HG02938 (cell line): Measurements from ENCODE around the gene CGNL1.

ENCODE experiments used
- ATAC-seq: cut with Tn5 transposase; IDR thresholded peaks from one replicate; pipeline ENCODE4 v1.9.1; 2021; ENCODE audit warnings: mild to moderate bottlenecking, moderate library complexity; ENCODE audit not compliant: unreplicated experiment

Gene CGNL1

DNA sequence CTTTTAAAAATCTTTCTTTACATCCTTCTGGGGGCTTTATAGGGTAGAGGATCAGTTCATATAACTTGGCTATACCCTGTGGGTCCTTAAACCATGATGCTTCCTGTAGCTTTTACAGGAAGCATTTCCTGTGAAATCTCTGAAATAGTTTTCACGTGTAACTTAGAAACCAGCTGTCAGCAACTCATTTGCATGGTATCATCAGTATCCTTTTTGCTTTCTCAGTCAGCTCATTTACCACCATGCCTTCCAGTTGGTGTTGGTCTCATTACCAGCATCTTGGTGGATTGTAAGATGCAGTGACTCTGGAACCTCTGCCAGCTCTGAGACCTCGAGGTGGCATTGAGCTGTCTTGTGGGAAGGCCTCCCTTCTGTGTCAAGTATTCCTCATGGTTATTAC, 118.7 kb downstream of the CGNL1 start:
- ATAC-seq, result no peak

DNA sequence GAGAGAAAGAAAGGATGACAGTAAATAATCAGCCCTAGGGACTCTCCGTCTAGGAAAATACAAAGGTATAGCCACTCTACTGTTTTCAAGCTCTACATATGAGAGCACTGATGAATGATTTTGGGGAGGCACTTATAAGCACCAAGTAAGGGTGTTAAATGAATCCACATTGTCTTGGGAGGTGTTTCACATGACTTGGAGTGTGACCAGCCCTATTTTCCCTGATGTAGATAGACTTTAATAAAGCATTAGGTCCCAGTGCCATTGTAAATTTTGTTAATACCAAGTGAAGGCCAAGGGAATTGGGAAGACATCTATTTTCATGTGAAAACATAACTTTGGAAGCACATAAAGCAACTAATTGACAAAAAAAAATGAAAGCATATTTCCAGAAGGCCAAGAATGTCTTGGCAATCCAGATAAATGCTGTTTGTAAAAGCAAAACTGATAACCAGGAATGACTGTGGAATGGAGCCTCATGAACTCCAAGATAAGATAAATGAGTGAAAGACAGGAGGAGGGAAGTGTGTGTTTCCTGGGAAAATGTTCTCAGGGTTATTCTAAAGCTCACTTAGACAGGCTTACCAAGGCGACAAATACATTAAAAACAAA, 119.4 kb downstream of the CGNL1 start:
- no peak for ATAC-seq

GRCh38 chr15:57496594-57496945, 120.3 kb downstream of the CGNL1 start:
- ATAC-seq, result no peak

DNA sequence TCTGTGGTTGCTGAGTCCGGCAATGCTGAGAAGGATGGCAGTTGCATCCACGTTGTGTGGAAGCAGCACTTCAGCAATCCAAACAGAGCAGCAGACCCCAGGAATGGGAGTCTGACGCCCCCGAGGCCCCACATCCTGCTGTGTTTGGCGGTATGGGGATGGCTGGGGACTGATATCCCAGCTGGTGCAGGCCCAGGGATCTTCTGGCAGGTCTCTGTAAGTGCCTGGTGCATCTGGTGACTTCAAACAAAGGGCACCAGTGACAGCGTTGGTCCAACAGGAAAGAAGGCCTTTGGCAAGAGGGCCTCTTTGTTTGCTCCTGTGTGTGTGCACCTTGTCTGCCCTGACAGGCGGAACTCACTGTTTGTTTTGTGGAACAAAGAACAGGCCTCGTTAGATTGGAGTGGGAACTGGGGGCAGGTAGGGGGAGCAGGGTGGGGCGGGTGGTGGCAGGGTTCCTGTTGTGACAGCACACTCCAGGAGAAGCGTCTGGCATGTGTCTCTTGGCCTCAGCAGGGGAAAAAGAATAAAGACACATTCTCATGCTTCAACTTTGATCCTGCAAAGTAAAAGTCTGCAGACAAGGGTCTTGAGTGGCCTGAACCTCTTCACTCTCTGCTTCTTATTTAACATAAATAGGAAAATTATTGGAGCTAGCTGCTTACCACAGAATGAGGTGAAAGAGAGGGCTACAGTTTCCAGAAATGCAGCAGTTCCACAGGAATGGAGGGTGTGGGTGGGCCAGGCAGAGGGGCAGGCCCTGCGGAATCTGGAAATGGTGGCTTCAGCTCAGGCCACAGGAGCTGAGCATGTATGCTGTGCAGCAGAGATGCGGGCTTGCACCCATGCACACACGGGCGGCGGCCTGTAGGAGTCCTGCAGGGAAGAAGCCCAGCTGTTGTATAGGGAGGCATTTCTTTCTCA, 120.9 kb downstream of the CGNL1 start:
- ATAC-seq, result no peak

GRCh38 chr15:57500256-57500655, 124.0 kb downstream of the CGNL1 start:
- ATAC-seq, result no peak

GRCh38 chr15:57500979-57501576, 124.8 kb downstream of the CGNL1 start:
- no peak for ATAC-seq

GRCh38 chr15:57502116-57502515, 125.8 kb downstream of the CGNL1 start:
- ATAC-seq, result no peak

- no peak for ATAC-seq
Observed at GRCh38 chr15:57503051-57503702, 126.9 kb downstream of the CGNL1 start.

DNA sequence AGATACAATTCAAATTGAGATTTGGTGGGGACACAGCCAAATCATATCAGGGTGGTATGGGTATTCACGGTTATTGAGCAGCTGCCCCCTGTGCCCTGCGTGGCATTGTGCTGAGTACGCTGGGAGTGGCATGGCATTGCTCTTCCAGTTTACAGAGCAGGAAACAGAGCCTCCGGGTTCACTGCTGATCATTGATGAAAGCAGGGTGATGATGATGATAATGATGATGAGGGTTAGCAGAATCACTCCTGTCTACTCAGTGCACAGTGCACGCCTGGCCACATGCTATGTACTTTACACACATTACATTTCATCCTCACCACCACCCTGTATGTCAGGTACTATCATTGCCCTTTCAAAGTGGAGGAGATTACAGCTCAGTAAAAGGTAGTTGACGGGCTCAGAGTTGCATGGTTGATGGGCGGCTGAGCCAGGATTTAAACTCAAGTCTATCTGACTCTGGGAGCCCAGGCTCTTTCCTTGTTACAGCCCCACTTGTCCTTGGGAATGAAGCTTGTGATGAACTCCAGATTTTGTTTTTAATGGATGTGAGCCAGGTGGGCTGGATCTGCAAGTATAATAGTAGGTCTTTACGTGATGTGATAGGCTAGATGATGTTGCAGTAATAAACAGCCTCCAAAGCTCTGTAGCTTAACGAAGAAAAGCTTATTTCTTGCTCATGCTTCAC, 127.8 kb downstream of the CGNL1 start:
- no peak for ATAC-seq

DNA sequence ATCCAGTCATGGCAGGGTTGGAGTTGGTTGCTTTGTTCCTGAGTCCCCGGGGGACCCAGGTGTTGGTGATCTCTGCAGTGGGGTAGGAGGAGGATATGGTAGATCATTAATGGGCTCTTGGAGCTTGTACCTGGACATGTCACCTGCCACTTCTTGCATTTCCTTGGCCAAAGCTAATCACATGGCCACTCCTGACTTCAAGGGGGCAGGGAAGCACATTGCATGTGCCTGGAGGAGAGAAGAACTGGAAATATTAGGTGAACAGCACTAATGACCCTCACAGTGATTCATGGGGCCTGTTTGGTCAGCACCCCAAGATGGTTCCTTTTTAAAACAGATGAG, 128.3 kb downstream of the CGNL1 start:
- no peak for ATAC-seq

- ATAC-seq, result no peak
Observed at GRCh38 chr15:57505056-57505715, 128.9 kb downstream of the CGNL1 start.

DNA sequence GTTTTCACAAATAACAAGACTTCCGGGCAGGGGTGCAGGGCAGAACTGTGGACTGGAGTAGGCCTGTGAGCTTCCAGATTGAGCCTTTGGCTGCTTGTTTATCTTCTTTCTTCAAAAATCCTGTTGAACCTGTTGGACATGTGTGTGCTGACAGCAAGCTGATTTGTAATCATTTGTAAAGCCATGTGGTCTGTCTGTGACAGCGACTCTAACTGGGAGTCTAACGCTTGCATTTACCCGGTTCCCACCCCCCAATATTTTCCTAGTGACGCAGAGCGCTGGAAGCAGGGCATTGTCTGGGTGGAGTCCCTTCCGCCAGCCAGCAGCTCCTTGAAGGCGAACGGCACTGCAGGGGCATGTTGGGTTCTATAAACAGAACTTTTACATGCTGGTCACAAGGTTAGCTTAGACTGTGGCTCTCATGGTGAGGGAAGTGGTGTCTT, 129.7 kb downstream of the CGNL1 start:
- ATAC-seq, result no peak

DNA sequence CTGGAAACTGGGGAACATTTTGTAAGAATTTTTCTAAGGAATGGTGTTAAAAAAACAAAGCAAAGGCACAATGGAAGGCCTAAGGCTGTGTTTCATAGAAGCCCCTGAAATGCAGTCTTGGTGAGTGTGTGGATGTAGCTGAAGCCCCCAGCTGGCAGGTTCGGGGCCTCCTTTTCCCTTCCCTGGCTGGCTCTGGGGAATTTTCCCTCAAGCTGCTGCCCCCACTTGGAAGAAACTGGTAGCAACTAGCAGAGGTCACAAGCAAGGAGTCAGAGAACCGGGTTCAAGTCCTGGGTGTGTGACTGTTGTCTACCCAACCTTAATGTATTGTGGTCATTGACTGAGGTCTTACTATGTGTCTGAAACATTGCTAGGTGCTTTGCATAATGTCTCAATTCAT, 130.1 kb downstream of the CGNL1 start:
- ATAC-seq, result no peak

- ATAC-seq, result no peak
Observed at GRCh38 chr15:57507111-57507510, 130.8 kb downstream of the CGNL1 start.

- no peak for ATAC-seq
Observed at GRCh38 chr15:57509126-57509525, 132.8 kb downstream of the CGNL1 start.

- ATAC-seq, result no peak
Observed at GRCh38 chr15:57509965-57510364, 133.7 kb downstream of the CGNL1 start.

DNA sequence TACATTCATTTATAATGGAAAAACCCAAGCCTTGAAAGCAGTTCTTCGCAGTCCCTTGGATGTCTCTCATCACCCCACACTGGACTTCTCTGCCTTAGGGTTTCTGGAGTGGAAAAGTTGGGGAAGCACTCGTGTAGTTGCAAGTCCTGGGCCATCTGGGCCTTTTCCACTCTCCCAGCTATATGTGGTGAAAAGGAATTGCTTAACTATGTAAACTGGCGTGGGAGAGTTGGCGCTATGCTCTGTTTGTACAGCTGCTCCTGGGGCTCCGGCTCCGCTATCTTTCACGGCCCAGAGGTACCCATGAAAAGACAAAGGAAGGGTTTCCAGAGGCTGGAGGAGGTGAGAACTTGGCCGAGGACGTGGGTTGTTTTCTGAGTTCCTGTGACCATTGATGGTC, 134.3 kb downstream of the CGNL1 start:
- no peak for ATAC-seq

GRCh38 chr15:57516327-57517029, 140.2 kb downstream of the CGNL1 start:
- ATAC-seq, result no peak

- ATAC-seq, result no peak
Observed at GRCh38 chr15:57517030-57517671, 140.8 kb downstream of the CGNL1 start.
